HG03432 (cell line): ENCODE data around the gene KIRREL3.

Source experiments
- ATAC-seq: cut with Tn5 transposase; IDR thresholded peaks from one replicate; pipeline ENCODE4 v1.9.1; 2021; ENCODE audit warnings: mild to moderate bottlenecking, moderate library complexity; ENCODE audit not compliant: unreplicated experiment

KIRREL3 gene

DNA sequence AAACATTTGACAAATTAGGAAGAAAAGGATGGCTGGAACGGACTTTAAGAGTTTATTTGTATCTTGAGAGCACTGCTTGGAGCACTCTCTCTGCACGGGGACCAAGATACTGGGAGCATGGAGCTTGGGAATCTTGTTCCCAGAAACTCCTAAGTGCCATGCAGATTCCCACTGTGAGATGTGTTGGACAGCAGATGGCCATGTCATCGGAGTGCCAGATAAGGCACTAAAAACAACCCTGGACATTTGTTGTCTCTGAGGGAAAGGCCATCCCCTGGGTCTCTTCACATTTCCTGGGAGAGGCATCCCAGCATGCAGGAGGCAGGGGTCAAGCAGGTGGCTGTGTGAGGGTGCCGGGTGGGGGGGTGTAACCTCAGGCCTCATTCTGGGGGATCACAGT lies 2.9 kb downstream of the KIRREL3 start:
- ATAC-seq, result no peak

DNA sequence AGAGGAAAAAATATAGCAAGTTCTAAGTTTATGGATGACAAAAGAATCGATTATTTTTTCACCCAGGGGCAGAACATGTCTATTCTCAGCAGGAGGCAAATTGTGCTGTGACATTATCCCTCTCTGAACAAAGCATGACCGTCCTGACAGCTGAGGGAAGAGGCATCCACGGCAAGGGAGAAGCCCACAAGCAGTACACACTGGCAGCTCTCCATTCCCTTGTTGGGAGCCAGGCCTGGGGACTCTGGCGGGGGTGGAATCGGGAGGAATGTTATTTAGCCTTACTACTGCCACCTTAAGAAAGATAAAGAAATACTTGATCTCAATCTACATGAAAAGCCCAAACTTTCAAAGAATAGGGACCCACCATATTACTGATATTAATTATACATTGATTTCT lies 3.4 kb downstream of the KIRREL3 start:
- ATAC-seq, result no peak

DNA sequence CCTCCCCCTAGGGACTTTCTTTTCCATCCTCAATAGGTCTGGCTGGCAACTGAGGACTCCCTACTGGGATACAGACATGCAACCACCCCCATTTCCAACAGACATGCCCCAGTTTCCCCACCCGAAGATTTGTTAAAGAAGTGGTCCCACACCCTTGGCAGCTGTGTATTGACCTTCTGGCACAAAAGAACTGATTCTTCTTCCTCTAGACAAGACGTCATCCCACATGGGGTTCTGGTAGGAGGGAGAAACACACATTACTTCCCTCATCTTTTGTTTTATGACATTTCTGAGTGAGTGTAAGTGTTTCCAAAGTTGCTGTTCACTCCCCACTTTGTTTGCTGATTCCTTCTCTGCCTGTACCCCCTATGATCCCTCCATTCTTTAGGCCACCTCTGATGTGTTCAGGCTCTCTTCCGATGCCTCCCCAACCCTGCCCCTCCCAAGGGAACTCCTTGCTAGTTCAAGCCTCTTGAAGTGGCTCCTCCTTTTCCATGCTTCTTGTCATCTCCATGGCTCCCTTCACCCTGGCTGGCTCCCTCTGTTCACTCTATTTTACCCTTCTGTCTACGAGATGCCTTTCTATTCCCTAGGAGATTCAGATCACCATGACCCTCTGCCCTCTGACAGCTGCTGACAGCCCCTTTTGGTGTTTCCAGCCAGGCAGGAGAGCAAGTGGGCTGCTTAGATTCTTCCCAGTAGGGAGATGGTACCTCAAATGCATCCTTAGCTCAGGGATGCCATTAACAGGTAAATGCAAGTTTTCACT lies 4.3 kb downstream of the KIRREL3 start:
- no peak for ATAC-seq

DNA sequence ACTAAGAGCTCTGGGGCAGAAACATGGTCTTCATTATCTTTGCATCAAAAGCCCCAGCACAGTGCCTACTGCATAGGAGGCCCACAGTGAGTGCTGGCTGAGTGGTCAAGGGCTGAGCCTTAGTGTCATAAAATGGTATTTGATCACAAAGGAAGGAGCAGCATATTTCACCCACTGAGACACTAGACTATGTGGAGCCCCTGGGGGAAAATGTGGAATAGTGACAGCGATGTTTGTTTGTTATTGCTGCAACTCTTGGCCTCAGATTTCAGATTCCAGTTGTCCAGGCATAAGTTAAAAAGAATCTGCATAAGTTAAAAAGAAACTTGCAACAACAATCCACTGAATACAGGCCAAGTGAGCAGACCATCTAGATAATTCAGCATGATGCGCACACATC lies 7.0 kb downstream of the KIRREL3 start:
- ATAC-seq, result no peak

DNA sequence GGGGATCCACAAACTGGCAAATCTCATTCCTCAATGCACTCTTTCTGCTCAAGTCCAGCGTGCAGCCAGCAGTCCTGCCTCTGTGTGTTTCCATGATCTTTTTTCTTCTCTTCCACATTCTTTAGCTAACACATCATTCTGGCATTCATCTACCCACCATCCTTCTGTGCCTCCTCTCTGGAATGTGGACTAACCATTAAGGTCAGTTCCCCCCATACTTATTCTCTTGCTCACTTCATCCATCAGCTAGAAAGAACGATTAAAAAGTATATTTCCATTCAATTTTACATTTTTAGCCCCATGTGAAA lies 7.8 kb downstream of the KIRREL3 start:
- ATAC-seq, result no peak

GRCh38 chr11:126992065-126992803 lies 8.3 kb downstream of the KIRREL3 start:
- ATAC-seq, result no peak

DNA sequence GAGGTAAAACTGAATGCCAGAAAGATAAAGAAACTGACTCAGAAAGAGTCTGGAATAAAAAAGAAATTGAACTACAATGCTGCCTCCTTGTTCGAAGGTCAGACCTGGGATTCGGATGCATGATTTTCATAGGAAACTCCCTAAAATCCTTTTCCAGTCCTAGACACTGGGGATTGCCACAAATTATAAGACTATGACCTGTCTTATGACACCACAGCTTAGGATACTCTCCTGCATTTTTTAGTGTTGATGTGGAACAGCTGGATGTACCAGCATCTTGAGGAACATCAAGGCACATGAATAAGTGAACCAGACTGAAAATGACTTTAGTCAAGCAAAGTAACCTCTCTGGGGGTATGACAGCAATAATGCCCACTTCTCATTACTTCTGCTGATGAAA lies 9.0 kb downstream of the KIRREL3 start:
- no peak for ATAC-seq

DNA sequence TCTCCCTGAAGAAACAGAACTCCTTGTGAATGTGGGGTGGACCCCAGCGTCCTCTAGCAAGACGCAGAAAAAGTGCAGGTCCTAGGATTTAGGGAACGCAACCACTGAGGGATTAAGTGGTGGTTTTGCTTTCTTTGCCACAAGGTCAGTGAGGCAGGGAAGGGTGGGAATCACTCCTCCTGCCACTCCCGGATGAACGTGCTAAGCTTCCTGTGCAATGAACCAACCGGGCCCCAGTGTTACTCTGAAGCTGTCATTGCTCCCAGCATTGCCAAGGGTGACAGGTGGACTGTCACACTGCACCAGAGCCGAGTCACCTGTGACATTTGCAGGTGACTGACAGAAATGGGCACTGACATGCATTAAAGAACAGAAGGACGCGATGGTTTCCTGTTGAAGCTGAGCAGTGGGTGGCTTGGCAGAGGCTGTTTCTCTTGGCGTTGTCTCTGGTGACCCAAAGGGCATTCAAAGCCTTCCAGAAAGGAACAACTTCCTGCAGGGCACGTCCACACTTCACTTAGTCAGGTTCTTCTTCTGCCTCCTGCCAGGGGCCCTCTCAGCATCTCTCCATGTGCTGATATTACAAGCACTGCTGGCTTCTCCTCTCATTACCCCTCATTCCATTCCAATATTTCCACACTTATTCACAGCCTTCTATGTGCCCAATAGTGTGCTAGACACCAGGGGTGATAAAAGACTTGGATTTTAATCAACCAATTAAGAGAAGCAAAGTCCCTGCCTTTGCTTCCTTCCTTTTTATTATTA lies 9.7 kb downstream of the KIRREL3 start:
- no peak for ATAC-seq

DNA sequence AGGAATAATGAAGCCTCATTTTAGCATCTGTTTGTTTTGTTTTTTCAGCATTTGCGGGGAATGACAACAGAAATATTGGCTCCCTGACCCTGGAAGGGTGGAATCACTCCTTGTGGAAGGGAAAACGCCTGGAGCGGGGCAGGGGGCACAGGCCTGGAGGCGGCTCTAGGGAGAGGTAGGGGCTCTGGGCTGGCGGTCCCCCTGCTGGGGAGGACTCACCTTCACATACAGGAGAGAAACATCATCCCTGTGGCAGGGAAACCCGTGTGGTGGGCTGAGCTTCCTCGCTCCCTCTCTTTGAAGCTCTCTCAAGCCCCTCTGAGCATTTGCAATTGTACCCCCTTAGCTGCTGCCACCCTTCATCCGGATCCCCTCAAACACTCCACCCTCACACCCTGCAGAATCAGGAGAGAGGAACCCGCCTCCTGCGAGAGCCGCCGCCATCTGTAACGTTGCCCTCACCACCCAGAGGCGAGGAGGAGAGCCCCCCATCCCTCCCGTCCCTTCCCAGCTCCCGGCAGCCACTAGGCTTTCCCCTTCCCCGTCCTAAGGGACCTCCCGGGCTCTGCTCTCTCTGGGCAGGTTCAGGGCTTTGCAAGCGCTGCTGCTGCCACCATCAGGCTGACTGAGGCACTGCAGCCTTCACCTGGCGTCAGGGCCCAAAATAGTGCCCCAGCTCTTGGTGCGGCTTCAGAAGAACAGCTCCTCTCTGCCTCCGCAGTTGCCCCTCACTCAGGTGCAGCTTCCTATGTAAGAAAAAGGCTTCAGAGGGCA lies 10.4 kb downstream of the KIRREL3 start:
- peak; percentile 91 for ATAC-seq

DNA sequence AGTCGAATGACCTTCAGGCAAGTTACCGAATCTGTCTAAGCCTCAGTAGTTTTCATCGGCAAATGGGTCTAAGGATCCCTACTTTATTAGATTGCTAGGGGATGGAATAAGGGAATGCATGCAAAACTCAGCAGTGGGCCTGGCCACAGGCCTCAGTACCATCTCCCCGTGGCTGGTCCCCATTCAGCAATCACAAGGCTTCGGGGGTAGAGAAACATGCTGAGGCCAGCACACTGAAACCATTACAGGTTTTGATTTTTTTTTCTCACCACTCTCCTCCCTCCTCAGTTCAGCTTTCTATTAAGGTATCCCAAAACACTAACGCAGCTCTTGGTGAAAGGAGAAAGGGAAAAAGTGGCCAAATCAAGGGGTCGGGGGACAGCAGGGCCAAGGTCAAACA lies 11.9 kb downstream of the KIRREL3 start:
- ATAC-seq, result no peak

DNA sequence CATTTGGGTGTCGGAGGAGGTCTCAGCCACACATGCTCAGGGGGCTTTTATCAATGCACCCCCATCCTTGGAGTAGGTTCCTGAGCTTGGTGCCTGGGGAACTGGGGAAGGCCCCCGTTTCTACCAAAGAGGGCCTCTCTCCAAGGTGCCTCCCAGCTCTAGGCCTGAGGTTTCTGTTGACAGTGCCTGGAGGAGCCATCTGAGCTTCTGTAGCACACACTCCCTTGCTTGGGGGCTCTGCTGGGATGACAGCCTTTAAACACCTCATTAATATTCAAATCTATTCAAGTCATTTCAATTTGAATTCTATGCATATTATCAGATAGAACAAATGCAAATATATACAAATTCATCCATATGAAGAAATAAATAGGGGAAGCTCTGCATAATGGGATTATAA lies 18.9 kb downstream of the KIRREL3 start:
- ATAC-seq, result no peak

DNA sequence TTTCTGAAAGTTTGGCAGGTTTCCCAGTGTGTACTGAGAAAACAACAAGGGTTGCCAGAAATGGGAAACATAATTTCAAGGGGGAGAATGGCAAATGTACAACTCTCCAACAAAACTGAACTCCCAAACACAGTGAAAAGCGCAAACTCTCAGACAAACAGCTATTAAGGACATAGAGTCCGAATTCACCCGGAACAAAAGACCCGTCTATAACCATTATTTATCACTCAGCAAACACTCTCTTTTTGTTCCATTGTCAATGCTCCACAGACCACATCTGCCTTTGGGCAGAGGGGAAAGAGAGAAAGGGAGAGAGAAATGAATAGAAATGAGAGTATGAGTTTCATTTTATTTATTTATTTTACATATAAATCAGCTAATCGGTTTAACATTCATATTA lies 21.7 kb downstream of the KIRREL3 start:
- ATAC-seq, result no peak

DNA sequence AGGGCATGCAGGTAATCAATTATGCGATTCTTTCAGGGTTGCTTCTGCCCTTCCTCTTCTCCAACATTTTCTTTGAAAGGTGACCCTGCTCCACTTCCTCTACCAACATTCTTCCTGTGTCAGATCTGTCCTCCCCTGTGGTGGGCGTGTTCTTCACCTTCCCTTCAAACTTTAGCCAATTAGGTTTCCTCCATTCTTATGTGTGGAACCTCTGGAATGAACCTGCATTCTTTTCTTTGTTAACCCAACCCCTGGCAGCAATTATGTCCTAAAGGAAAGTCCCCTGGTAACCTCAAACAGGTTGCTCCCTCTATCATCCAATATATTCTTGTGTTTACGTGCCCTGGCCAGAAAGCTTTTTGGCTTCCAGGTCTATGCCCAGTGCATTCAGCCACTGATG lies 22.4 kb downstream of the KIRREL3 start:
- ATAC-seq, result no peak

GRCh38 chr11:126973051-126973450 lies 27.5 kb downstream of the KIRREL3 start:
- ATAC-seq, result no peak

- no peak for ATAC-seq
Observed at GRCh38 chr11:126971305-126971704, 29.3 kb downstream of the KIRREL3 start.

DNA sequence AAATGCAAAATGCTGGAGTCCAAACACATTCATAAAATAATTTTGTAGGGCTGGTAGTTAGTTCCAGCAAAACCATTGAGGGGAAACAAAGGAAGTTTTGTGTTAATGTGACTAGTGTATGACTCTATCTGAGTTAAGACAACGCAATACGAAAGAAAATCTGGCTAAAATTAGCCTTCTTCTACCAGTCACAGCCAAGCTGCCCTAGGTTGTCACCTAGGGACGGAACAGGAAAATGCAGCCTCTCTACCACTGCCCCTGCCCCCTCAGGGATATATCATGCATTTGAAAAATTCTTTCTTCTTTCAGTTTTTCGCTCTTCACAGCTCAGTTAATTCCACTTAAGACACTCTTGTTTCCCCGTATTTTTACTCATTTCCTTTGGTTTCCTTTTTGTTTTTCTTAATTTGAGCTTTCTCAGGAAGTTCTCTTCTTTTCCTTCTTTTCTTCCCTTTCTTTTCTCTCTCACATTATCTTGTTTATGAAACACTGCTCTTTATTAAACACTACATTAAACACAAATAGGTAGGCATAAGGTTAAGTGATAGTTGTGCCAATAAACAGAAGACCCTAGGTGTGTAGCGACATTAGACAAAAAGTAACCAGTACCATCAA lies 30.6 kb downstream of the KIRREL3 start:
- ATAC-seq, result peak; percentile 77

- ATAC-seq, result peak; percentile 55
Observed at GRCh38 chr11:126968915-126969314, 31.7 kb downstream of the KIRREL3 start.

DNA sequence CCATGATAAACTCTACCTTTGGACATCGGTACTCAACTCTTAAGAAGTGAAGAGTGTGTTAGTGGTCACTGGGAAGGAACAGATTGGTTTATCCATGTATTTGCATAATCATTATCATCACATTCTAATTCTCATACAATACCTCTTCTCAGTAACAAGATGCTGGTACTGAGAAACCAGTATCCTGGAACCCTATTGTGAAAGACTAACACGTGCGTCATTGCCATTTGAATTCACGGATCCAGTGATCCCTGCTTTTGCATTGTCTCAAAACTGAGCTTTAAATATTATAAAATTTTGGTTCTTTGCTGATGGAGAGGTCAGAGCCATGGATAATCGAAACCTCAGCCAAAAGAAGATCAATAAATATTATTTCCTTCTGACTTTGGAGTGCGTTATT lies 35.2 kb downstream of the KIRREL3 start:
- no peak for ATAC-seq

GRCh38 chr11:126963603-126964363 lies 36.8 kb downstream of the KIRREL3 start:
- ATAC-seq, result peak; percentile 52

DNA sequence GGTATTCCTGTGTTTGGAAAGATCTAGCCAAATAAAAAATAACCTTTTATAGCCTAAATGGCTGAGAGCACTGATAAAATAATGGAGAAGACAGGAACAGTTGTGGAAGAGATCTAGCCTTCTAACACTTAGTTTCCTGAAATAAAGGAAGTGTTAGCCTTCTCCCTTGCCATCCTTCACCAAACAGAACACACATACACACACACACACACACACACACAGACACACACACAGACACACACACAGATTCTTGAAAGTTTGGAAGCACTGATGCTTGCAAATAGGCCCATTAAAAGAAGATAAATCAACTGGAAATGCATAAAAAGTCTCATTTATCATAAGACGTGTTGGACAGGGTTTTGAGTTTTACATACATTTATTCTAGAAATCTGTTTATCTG lies 37.5 kb downstream of the KIRREL3 start:
- no peak for ATAC-seq
